Heart left ventricle (tissue), 16 donors: ENCODE data around the gene KIF5B. TPM values are rescaled to one million over a fixed set of nuclear protein-coding genes. Genes with fewer than 3 reads are reported as not detected.
"Not testable (repeated sequence)": the region's sequence is repeated elsewhere in the genome, so short reads cannot be mapped to it uniquely, and the experiment has no call there.

Source experiments
- ATAC-seq, 4 donors: fragments of 200-7000 bp; cut with Tn5 transposase; one replicate each; pipeline ENCODE4 v1.9.1; 2020 to 2022; ENCODE audit warnings: moderate library complexity in 4 of 4, mild to moderate bottlenecking in 3 of 4, moderate number of reproducible peaks in 1 of 4
- DNase-seq, 5 donors: peaks; one replicate each; pipeline ENCODE4 v3.0.0-alpha.2; 2020
- H3K27ac ChIP-seq, 12 donors: fragments of 200-600 bp; sonication (generic) in 4 of 12; one replicate each; pipeline versions ENCODE4 v1.5.0 to v1.8.0; 2016 to 2022; ENCODE audit warnings: mild to moderate bottlenecking in 2 of 12
- H3K27me3 ChIP-seq, 9 donors: fragments of 200-600 bp; sonication (generic) in 2 of 9; one replicate each; pipeline versions ENCODE4 v1.5.1 to v1.8.0; 2016 to 2022; ENCODE audit warnings: mild to moderate bottlenecking in 3 of 9
- H3K36me3 ChIP-seq, 9 donors: fragments of 200-600 bp; sonication (generic) in 2 of 9; one replicate each; pipeline versions ENCODE4 v1.5.0 to v1.8.0; 2018 to 2022; ENCODE audit warnings: mild to moderate bottlenecking in 2 of 9
- H3K4me1 ChIP-seq, 12 donors: fragments of 200-600 bp; sonication (generic) in 4 of 12; one replicate each; pipeline versions ENCODE4 v1.5.0 to v1.8.0; 2016 to 2022; ENCODE audit warnings: mild to moderate bottlenecking in 3 of 12
- H3K4me3 ChIP-seq, 12 donors: fragments of 200-600 bp; sonication (generic) in 4 of 12; one replicate each; pipeline versions ENCODE4 v1.5.0 to v1.8.0; 2017 to 2022; ENCODE audit warnings: mild to moderate bottlenecking in 9 of 12, moderate library complexity in 4 of 12
- H3K9me3 ChIP-seq, 12 donors: fragments of 200-600 bp; sonication (generic) in 4 of 12; one replicate each; pipeline versions ENCODE4 v1.5.0 to v1.8.0; 2016 to 2022; ENCODE audit warnings: mild to moderate bottlenecking in 1 of 12
- CTCF ChIP-seq, 12 donors: fragments of 200-600 bp; sonication (generic) in 4 of 12; IDR thresholded peaks; one replicate each; pipeline versions ENCODE4 v1.5.0 to v1.8.0; 2018 to 2022; ENCODE audit warnings: antibody characterized with exemption in 12 of 12, mild to moderate bottlenecking in 5 of 12
- POLR2A ChIP-seq, 2 donors: fragments of 450-650 bp; IDR thresholded peaks; one replicate each; pipeline ENCODE4 v1.6.1; 2017; ENCODE audit warnings: antibody characterized with exemption in 2 of 2, mild to moderate bottlenecking in 2 of 2, moderate library complexity in 2 of 2
- WGBS, 4 donors: extraction: QIAGEN DNeasy Blood & Tissue Kit in 2 of 4; methylation state at CpG; one replicate each; pipeline versions ENCODE4 v1.1.5 to v1.1.7; 2013 to 2018; 5-methylcytosine and 5-hydroxymethylcytosine counted together
- intact Hi-C, 10 donors: fragments of 100-400 bp; cut with DNase I; formaldehyde crosslinking; loops; one replicate each; pipeline versions ENCODE4 v1.11.1 to v1.14.2; 2022
- polyA plus RNA-seq, 2 donors: library from polyadenylated mRNA; stranded (reverse); fragments of 200-250 nt; gene quantifications; one replicate each; pipeline ENCODE4 v1.2.3, GENCODE V29; 2013
- total RNA-seq, 9 donors: library from RNA; depleted of rRNA in 2 of 9; stranded (reverse); fragments of >200 nt in 2 of 9; fragmentation: NEBNext Ultra II Directional in 3 of 9; extraction: Animal tissue kit (Norgen Biotek cat#: 25700) in 3 of 9; gene quantifications; one replicate each; pipeline versions ENCODE4 v1.1.0 to v1.2.4, GENCODE V29; 2016 to 2023
- donor health status: ischemic (EF 13 %, LVEDD 7.1; RV severe dilation, severe dysfunction).
- donor health status: healthy with polysubstance abuse.
- donor health status: DM: no; HTN: yes; CAD: no.
- donor health status: DM: no; HTN: no; CAD: no.
- donor health status: ischemic (EF 25% LVEDD 6.9; RV normal size, moderate dysfunction).
- donor health status: ischemic (EF 25% LVEDD 5.7; RV mildly dilated, moderate dysfunction).
- donor health status: healthy.
- donor health status: DM: yes; HTN: yes; CAD: no.
- donor health status: ischemic (EF 35%, LVEDD 5.7; RV mildly dilated, moderate dysfunction).
- donor health status: nonischemic (EF 11% LVEDD 7.7; RV severe dilation, severe dysfunction).
- donor health status: DM: yes; HTN: yes; CAD: no.
- donor health status: PGD.
- donor health status: ischemic (EF 29% LVEDD 5.4; RV normal size, mild dysfunction).
- donor health status: nonischemic (EF 23%, LVEDD 6.1; RV moderate dilation, normal function).

KIF5B gene
- total and polyA plus RNA-seq, 11 donors: 65.6 to 178 (median 144) TPM

- TF ChIP-seq CTCF (IDR thresholded peaks at IDR 0.05) (no peak), POLR2A (IDR thresholded peaks at IDR 0.05) (no peak)
- no peak overlapping the region for H3K4me3 ChIP-seq
- no peaks in the 10 kb centered on the region for H3K9me3 ChIP-seq
- H3K27ac ChIP-seq: no peak overlapping the region
- H3K36me3 ChIP-seq: no peaks in the 10 kb centered on the region
- no peak for ATAC-seq
- peaks cover 0 to 16% (median 0%) of the 10 kb centered on the region in 12 donors for H3K4me1 ChIP-seq
- no peak for DNase-seq
- peaks cover 0 to 5% (median 0%) of the 10 kb centered on the region in 9 donors for H3K27me3 ChIP-seq
- 90 to 94% (median 93%) methylated on average over 6 of the region's 6 CpGs for WGBS, 4 donors
- intact Hi-C loops: no loop called here
Measured at GRCh38 chr10:31975157-31975765, 81.0 kb downstream of the KIF5B start.

GRCh38 chr10:31974434-31975124 lies 81.6 kb downstream of the KIF5B start:
- no peaks in the 10 kb centered on the region for H3K36me3 ChIP-seq
- TF ChIP-seq POLR2A (IDR thresholded peaks at IDR 0.05): no peak
- no peak for TF ChIP-seq CTCF (IDR thresholded peaks at IDR 0.05)
- H3K27me3 ChIP-seq: no peaks in the 10 kb centered on the region
- 79 to 88% (median 84%) methylated on average over 4 of the region's 4 CpGs for WGBS, 4 donors
- no peak overlapping the region for H3K27ac ChIP-seq
- DNase-seq (no peak), ATAC-seq (no peak)
- intact Hi-C loops: no loop called here
- H3K9me3 ChIP-seq: no peaks in the 10 kb centered on the region
- H3K4me1 ChIP-seq: peaks cover 0 to 16% (median 0%) of the 10 kb centered on the region in 12 donors
- no peak overlapping the region for H3K4me3 ChIP-seq

GRCh38 chr10:31972519-31973041 lies 83.6 kb downstream of the KIF5B start:
- no peaks in the 10 kb centered on the region for H3K36me3 ChIP-seq
- H3K27ac ChIP-seq: no peak overlapping the region
- TF ChIP-seq POLR2A (IDR thresholded peaks at IDR 0.05) (no peak), CTCF (IDR thresholded peaks at IDR 0.05) (no peak)
- ATAC-seq (peak in 1 of 4 donors; percentile 62), DNase-seq (no peak)
- no peaks in the 10 kb centered on the region for H3K27me3 ChIP-seq
- H3K4me3 ChIP-seq: no peak overlapping the region
- H3K9me3 ChIP-seq: no peaks in the 10 kb centered on the region
- peaks cover 0 to 7% (median 0%) of the 10 kb centered on the region in 12 donors for H3K4me1 ChIP-seq
- 60 to 79% (median 73%) methylated on average over 9 of the region's 9 CpGs for WGBS, 4 donors
- intact Hi-C loops: no loop called here

- ATAC-seq, H3K4me1 ChIP-seq, DNase-seq, H3K4me3 ChIP-seq, H3K27ac ChIP-seq, intact Hi-C loops, H3K9me3 ChIP-seq, H3K36me3 ChIP-seq, H3K27me3 ChIP-seq: not testable (repeated sequence)
- no CpG with 5 or more reads among the region's 32 CpGs for WGBS, 4 donors
Measured at GRCh38 chr10:31969847-31970246, 86.4 kb downstream of the KIF5B start.
